ENCODE results near the gene ANKRD39.

GRCh38 chr2:96895032-96895745 lies 37.4 kb upstream of the ANKRD39 start:
- TF ChIP-seq HDGF (IDR thresholded peaks at IDR 0.05; ENCODE audit: borderline replicate concordance) (no peak), ELF4 (IDR thresholded peaks at IDR 0.05) (no peak), SP1 (IDR thresholded peaks at IDR 0.05) (no peak), FOXK2 (IDR thresholded peaks at IDR 0.05) (no peak), FOXA1 (IDR thresholded peaks at IDR 0.05) (no peak)
